HG03460 (cell line): Measurements from ENCODE around the gene TTC33.
"Not testable (repeated sequence)": the region's sequence is repeated elsewhere in the genome, so short reads cannot be mapped to it uniquely, and the experiment has no call there.

Source experiments
- ATAC-seq: cut with Tn5 transposase; IDR thresholded peaks from one replicate; pipeline ENCODE4 v1.9.1; 2021; ENCODE audit not compliant: unreplicated experiment

TTC33 gene

DNA sequence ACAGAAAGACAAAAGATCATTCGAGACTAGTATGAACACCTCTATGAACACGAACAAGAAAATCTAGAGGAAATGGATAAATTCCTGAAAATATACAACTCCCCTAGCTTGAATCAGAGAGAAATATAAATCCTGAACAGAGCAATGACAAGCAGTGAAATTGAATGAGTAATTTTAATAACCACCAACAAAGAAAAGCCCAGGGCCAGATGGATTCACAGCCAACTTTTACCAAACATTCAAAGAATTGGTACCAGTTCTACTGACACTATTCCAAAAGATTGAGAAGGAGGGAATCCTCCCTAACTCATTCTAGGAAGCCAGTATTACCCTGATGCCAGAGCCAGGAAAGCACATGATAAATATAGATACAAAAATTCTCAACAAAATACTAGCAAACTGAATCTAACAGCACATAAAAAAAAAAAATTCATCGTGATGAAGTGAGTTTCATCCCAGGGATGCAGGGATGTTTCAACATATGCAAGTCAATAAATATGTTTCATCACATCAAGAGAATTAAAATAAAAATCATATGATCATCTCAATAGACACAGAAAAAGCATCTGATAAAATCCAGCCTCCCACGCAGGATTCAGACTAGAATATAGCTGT lies 101.3 kb downstream of the TTC33 start:
- ATAC-seq: no peak

DNA sequence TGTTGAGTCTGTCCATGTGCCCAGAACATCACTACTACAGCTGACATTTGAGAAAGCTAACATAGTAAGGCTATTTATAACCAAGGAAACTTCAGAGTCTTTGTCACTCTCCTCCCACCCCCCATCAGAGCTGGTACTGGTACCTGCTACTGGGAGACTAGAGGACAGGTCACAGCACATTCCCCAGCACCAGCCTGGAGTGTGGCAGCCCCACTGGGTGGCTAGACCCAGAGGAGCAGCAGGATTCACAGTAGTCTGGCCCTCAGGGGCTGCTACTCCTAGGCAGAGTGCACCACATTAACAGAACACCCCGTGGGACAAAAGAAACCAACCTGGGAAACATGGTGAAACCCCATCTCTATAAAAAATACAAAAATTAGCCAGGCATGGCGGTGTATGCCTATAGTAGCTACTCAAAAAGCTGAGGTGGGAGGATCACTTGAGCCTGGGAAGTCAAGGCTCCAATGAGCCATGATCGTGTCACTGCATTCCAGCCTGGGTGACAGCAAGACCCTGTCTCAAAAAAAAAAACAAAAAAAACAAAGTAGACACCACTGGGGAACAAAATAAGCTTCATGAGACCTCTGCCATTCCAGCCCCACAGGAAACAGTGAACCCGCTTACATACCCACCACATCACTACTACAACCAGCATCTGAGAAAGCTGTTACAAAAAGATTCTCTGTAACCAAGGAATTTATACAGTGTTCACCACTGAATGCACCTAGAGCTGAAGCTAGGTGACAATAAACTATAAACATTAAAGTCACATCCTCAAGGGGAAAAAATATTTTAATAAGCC lies 102.3 kb downstream of the TTC33 start:
- ATAC-seq: no peak

DNA sequence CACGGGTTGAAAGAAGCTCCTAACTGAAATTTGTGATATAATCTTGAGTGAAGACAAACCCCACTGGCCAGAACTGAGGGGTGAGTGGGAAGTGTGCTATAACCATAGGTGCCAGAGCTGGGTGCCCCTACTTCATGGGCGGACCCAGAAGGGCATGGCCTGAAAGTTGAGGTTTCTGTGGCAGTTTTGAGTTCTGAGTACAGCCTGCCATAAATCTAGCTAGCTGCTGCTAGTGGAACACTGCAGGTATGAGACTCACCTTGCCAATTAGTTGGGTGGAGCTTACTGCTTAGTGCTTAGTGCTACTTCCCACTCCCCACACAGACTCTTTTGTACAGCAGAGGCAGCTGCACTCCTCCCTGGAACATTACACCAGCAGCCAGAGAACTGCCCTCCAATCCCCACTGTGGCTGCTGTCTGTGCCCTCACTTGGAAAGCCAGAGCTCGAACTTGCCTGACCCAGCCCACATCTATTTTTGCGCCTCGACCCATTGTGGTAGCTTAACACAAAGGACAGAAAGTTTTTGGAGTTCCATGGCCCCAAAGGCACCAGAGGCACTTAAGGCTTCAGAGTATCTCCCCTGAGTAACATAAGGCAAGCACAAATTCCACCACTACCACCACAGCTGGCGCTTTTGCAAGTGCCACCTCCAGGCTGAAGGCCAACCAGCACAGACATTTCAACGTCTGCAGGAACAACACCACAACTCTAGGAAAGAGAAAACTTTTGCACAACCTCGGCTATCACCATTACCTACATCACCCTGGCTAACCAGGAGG lies 103.1 kb downstream of the TTC33 start:
- ATAC-seq: no peak

DNA sequence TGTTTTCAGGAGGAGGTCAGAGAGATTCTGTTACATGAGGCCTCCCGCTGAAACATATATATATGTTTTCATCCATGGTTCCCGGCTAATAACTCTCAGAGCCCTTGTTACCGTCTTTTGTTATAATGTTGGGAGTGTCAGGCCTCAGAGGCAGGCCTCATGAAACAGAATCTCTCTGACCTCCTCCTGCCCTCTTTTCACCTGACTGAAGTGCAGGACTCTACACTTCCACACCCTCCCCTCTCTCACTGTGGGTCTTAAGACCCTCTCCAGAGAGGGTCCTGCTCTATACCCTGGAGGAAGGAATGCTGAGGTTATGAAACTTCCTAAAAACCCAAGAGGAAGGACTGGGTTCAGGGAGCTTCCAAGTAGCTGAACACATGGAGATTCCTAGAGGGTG lies 104.6 kb downstream of the TTC33 start:
- no peak for ATAC-seq

DNA sequence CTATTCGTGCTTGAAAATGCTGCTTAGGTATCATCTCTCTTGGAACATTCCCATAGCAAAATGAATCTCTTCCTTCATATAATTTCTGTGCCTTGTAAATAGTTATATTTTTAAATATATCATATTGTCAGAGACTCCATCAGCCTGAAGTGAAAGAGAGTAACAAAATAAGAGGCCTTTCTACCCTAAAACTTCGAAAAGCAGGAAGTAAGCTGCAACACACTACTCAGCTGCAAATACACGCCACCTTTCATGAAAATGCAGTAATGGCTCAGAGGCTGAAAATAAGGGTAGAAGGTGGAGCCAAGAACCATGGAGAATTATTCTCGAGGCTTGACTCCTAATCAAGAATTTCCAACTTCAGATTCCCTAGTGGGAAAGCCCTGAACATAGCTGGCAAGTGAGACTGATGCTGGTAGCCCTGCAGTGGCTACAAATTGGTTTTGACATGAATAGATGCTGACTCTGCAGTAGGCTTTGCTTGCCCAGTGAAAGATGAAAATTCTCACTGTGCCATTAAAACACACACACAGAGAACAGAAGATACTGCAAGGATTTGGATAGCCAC lies 106.2 kb downstream of the TTC33 start:
- no peak for ATAC-seq

DNA sequence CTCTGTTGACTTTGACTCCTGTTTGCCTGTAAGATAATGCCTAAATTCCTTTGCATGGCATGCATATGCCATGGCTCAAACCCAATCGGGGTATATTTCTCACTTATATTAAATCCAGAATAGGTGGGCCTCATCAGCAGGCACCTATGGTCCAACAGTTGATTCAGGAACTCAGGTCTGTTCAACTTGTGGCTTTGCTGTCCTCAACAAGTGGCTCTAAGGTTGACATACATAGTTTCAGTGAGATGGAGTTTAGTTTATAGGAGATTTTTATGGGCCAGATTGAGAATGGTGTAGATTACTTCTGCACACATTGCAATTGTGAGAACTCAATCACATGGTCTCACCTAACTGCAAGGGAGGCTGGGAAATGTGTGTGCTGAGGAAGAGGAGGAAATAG lies 107.6 kb downstream of the TTC33 start:
- ATAC-seq: no peak

DNA sequence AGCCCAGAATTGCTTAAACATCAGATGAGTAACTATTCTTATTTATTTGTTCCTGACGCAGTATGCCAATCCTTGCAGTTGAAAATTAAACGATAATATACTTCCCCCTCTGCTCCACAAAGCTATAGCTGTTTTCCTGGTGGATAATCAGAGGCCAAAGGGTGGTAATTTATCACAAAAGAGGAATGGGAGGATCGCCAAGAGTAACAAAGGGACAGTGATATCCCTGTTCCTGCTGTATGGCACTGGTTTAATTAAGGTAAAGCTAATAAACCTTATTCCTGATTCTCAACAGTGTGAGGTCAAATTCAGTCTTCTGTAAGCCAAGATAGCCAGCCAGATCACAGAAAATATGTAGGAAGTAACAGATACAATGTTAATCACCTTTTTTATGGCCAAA lies 109.5 kb downstream of the TTC33 start:
- ATAC-seq: no peak

DNA sequence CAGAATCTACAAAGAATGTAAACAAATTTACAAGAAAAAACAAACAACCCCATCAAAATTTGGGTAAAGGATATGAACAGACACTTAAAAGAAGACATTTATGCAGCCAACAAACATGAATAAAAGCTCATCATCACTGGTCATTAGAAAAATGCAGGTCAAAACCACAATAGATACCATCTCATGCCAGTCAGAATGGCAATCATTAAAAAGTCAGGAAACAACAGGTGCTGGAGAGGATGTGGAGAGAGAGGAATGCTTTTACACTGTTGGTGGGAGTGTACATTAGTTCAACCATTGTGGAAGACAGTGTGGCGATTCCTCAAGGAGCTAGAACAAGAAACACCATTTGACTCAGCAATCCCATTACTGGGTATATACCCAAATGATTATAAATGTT lies 116.2 kb downstream of the TTC33 start:
- not testable (repeated sequence) for ATAC-seq

DNA sequence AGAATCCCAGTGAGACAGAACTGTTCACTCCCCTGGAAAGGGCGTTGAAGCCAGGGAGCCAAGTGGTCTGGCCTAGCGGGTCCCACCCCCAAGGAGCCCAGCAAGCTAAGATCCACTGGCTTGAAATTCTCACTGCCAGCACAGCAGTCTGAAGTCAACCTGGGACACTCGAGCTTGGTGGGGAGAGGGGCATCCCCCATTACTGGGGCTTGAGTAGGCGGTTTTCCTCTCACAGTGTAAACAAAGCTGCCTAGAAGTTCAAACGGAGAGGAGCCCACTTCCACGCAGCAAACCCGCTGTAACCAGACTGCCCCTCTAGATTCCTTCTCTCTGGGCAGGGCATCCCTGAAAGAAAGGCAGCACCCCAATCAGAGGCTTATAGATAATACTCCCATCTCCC lies 121.2 kb downstream of the TTC33 start:
- no peak for ATAC-seq

DNA sequence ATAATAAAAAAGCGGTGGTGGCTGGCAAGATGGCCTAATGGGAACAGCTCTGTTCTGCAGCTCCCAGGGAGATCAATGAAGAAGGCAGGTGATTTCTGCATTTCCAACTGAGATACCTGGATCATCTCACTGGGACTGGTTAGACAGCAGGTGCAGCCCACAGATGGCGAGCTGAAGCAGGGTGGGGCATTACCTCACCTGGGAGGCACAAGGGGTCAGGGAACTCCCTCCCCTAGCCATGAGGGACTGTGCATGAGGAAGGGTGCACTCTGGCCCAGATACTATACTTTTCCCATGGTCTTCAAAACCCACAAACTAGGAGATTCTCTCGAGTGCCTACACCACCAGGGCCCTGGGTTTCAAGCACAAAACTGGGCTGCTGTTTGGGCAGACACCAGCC lies 121.6 kb downstream of the TTC33 start:
- no peak for ATAC-seq

DNA sequence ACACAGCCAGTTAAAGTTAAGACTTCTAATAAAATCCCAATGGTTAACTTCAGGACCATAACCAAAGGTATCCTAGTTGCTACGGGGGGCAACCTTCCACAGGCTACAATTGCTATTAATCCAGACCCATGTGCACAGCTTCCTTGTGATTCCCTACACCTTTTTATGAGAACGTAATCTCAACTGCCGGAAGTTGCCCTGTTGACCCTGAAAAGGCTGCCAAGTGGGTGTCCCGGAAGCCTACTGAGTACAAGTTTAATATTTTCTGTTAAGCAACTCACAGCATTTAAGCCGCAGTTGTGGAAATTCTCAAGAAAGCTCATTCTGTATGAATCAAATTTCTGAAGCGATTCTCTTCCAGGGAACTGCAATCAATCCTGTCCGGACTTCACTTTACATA lies 124.5 kb downstream of the TTC33 start:
- ATAC-seq: no peak

DNA sequence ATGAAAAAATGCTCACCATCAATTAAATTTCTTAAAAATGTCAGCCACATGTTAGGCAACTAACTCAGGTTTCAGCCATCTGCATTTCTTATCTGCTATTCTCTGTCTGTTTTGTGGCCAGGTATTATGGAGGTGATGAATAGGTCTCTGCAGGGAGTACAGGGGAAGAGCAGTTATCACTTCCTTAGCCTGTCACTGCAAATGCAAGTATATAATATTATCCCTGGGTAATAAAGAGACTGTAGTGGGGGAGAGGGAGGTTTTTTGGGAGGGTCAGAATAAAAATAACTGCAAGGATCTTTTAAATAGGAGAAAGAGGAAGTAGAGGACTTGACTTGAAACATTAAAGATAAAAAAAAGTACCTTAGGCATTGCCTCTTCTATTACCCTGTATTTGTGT lies 125.6 kb downstream of the TTC33 start:
- ATAC-seq: no peak

DNA sequence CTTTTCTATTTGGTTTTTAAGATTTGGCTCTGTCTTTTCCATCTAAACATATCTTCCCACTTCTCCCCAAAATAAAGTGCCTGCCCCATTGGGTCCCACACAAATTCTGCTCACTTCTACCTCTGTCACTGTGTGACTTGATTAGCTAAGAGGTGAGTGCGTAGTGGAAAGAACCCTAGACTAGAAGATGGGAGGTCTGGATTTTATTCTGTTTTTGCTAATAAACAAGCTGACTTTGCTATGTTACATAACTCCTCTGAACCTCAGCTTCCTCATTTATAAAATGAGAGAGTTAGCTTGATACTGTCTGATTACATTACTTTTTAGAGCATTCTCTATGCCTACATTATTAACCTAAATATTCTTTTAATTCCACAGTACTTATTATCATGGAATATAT lies 127.4 kb downstream of the TTC33 start:
- ATAC-seq: no peak

DNA sequence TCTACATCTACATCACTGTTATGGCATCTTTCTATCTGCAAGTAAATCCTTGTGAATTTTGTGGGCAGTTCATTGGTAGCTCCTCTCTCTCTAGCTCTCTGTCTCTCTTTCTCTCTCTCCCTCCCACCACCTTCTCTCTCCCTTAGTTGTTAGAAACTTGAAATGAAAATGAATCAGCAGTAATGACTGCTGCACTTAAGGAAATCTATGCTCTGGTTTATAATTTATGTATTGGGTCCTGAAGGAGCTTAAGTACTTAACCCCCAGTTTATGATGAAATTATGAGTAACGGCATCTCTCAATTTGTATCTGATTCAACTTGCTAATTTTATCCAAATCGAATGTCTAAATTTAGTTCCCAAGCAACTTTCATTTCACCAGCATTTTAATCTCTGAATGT lies 128.1 kb downstream of the TTC33 start:
- no peak for ATAC-seq

DNA sequence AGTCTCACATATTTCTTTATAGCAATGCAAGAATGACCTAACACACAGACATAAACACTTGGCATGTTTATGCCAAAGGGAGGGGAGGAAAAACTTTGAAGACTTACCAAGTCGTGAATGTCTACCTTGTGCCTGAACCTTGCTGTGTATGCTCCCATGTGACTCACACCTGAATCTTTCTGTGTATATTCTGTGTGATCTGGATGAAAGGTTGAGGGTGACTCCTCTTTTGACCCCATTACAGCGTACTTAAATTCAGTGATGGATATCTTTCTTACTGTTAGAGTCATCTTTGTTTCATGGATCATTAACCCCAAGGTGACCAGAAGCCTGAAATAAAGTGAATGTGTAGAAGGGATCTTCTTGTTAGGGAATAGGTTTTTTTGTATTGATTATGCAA lies 129.0 kb downstream of the TTC33 start:
- no peak for ATAC-seq

DNA sequence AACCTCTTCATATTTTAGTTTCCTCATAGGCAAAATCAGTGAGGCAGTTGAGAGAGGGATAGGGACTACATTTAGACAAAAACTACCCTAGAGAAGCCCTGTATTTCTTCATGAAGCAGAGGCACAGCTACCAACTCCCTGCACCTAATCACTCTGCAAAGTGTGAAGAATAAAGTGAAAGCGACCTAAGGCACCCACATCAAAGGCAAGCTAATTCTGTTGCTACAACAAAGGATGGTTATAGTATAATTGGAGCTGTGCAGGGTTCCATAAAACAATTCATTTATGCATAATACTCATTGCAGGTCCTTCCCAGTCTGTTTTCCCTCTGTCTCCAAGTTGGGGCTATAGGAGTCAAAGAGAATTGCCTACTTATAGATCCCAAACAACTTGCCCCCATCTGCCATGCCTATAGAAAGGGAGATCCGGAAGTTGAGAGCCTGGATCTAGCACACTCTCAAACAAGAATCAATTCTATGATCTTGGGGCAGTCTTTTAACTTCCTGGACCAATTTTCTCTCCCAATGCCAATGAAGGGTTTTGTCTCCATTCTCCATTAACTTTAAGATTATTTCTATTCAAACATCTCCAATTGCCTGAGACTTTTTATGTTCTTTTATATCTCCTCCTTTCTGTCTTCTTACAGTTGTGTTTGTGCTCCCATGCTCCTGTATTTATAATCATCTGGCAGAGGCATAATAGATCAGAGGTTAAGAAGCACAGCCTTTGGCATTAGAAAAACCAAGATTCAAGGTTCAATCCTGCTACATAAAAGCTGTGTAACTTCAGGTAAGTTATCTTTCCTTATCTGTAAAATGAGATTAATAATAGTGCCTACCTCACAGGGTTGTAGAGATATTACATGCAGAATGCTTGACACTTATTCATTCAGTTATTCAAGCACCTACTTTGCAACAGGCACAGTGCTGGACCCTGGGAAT lies 132.0 kb downstream of the TTC33 start:
- ATAC-seq: no peak

DNA sequence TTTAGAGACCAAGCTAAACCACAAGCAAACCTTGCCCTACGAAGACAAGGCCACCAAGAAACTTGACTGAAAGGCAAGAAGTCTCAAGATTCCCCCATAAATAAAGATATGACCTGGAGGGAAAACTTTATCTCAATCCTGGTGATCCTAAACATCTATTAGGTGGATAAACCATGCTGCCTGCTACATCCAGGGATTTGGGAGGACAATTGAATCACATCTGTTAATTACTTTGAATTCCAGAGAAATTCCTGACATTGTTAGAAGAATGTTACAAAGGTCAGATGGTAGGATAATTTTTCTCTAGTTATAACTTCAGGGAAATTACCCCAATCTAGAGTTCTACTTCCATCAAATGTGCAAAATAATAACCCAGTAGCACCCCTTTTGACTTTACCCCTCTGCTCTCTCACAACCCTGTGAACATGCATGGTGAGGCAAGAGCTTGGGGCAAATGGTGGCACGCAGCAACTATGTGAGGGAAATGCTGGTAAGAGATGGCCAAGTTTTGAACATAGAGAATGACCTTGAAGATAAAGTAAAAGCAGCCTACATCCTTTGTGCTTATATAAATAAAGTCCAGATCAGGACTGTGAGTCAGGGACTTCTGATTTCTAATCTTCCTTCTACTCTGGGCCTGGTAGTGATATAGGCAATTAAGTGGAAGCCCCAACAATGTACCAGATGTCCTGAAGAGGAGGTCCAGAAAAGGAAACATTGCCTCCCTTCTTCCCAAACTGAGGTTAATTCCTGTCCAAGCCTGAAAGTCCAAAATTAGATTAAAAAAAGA lies 133.1 kb downstream of the TTC33 start:
- no peak for ATAC-seq

DNA sequence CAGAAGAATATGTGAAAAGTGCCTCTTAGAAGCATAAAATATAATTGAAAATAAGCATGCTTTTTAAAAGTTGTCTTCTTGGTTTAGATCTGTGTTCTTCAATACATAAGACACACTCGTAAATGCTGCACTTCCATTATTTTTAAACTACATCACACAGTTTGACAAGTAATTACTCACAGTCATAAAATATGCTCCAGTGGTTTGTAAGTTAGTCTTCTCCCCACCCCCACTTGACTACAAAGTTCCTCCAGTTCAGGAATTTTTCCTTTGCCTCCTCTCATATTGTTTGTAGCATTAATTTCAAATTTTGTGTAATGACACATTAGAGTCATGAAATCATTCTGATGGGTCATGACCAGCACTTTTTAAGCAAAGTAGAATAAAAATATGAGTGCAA lies 136.3 kb downstream of the TTC33 start:
- ATAC-seq: no peak

DNA sequence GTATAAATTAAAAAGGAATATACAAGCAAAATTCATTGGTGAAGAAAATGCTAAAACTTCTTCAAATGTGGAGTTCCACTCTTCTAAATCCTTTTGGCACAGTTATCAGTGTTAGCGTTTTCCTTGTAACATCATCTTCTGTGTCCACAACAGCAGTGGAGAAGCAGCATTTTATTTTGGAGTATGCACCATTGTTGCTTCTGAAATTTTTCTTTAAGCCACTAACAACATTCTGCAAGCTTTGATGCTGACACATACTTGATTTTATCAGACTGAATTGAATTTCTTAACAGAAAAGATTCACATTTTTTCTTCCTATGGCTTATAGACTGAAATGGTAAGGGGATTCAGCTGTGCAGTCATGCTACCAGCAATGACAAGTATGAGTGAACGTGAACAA lies 136.8 kb downstream of the TTC33 start:
- ATAC-seq: no peak

DNA sequence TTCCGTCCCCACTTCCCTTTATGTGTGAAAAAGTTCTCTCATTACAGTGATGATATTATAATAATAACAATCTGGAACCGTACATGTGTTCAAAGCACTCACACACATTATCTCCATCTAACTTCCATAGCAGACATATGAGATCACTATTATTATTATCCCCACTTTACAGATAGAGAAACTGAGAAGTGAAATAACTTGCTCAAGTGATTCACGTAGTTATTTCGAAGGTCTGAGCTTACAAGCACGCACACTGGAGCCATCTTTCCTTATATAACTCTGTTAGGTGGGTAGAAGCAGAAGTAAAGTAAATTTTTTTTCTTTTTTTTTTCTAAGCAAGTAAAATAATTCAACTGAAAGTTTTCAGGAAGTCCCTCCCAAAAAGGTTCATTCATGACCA lies 139.0 kb downstream of the TTC33 start:
- ATAC-seq: no peak
